Muscle of arm (tissue), 12 donors: ENCODE measurements around the gene GMDS. TPM values are rescaled to one million over a fixed set of nuclear protein-coding genes. Genes with fewer than 3 reads are reported as not detected.
A peak's percentile ranks its signal among the peaks of the same experiment; 100 is the strongest.

ENCODE experiments used
- DNase-seq: peaks from one replicate; pipeline ENCODE4 v3.0.0-alpha.2; 2013
- polyA plus RNA-seq, 12 donors: library from polyadenylated mRNA; unstranded; fragments of 120-200 nt; gene quantifications; one replicate each; pipeline ENCODE4 v1.2.1, GENCODE V29; 2013; ENCODE audit not compliant: insufficient read length in 12 of 12

The GMDS gene
- polyA plus RNA-seq, 12 donors: 8.6 to 22.6 (median 10.5) TPM; not detected in 1

DNA sequence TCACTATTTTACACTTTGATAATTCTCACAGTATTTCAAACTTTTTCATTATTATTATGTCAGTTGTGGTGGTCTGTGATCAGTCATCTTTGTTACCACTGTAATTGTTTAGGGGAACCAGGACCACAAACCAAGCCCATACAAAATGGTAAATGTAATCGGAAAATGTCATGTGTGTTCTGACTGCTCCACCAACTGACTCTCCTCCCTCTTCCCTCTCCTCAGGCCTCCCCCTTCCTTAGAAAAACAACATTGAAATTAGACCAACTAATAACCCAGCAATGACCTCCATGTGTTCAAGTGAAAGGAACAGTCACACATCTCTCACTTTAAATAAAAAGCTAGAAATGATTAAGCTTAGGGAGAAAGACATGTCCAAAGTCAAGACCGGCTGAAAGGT, 63.8 kb downstream of the GMDS start:
- DNase-seq: no peak

DNA sequence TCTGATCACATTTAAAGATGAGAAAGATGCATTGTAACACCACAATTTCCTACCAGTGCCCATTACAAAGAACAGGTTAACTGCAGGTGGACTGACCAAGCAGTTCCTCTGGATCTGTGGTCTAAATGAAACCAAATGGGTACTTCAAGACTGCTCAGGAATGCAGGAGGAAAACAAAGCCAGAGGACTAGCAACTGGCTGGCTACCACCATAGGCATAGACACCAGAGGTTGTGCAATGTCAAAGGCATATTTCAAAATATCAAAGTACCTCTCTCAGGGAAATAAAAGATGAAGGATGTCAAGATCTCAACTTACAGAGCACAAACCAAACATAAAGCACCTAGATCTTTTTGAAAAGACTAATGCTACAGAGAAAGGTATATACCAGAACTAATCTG, 65.5 kb downstream of the GMDS start:
- no peak for DNase-seq

DNA sequence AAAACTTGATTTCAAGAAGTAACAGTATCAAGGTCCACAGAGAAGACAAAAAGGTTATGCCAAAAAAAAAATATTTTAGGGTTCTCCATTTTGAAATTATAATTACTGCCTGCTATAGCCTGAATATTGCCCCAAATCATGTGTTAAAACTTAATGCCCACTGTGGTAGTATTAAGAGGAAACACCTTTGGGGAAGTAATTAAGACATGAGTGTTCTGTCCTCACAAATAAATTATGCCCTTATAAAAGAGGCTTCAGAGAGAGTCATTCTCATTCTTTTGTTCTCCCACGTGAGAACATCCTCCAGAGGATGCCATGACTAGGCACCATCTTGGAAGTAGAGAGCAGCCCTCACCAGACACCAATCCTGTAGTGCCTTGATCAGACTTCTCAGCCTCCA, 66.2 kb downstream of the GMDS start:
- no peak for DNase-seq

DNA sequence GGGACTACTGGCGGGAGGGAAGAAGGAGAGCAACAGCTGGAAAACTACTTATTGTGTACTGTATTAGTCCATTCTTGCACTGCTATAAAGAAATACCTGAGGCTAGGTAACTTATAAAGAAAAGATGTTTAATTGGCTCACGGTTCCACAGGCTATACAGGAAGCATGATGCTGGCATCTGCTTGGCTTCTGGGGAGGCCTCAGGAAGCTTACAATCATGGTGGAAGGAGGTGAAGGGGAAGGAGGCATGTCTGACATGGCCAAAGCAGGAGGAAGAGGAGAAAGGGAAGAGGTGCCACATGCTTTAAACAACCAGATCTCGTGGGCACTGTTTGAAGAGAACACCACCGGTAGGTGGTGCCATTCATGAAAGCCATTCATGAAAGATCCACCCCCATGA, 67.3 kb downstream of the GMDS start:
- no peak for DNase-seq

DNA sequence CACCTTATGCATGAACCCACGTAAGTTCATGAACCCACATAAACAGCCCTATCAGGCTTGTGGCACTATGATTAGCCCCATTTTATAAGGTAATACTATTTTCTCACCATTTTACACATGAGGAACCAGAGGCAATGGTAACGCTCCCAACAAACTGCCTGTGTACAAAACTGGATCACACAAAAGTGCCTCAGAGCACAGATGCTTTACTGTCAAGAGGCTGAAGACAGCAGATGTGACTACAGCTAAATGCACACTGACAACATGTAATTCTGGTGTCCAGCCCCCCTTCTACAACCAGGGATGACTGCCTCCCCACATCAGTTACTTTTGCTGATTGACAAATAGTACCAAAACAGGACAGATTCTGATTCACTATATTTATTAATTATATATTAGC, 69.6 kb downstream of the GMDS start:
- no peak for DNase-seq

DNA sequence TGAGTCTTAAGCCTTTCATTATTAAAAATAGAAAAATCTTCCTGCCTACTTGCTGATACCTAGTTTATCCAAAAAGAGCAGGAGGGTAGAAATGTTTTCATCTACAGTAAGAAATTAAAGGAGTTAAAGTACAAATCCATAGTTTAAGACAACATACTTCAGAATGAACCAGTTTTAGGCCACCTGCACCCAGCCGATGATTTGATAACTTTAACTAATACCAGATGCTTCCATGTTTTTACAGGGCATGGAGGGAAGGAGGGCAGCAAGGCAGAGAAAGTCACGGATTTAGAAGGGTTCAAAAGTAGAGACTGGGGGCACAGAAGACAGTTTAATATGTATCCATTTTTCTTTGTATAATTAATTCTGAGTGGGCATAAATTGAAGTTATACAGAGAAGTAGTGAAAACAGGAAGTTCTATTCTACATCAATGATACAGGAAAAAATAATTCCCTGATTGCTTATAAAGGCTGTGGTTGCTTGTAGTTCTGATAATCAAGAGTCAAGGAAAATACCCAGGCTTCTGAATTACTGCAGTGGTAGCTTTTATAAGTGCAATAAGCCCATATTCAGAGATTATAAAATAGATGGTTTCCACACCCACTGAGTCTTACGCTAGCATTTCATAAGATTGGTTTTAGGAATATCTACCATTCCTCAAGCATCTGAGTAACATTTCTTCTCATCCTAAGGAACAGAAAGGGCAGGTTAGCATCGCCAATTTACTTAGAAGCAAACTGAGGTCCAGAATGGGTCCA, 72.0 kb downstream of the GMDS start:
- DNase-seq: no peak

DNA sequence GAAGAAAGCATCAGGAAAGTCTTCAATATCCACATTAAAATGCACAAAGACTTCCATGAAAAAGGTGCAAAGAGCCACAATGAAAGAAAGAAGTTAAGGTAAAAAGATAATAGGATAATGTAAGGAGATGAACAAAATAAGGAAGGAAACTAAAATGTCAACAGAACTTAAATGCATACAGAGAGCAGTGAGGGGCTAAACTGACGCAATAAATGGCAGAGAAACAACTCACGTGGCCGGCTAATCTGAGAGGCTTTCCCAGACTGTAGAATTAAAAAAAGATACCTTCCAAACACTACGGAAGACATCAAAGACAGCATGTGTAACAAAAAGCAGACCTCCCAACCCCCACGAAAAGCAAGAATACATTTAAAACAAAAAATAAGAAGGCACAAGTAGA, 73.7 kb downstream of the GMDS start:
- peak; percentile 37 for DNase-seq

DNA sequence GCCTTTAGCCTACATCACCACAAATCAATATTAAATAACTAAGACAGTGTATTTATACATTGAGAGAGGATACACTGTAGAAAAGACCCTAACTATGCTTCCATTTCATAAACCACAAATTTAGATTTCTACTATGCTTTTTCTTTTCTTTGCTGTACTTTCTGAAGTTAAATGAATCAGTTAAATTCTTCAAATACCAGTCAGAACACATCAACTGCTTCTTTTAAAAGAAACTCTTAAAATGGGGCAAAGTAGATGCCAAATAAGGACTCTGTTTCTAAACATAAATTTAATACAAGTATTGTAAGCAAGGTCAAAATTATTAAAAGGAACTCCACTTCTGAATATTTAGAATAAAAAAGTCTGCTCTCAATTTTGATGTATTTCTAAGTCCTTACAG, 76.9 kb downstream of the GMDS start:
- no peak for DNase-seq

DNA sequence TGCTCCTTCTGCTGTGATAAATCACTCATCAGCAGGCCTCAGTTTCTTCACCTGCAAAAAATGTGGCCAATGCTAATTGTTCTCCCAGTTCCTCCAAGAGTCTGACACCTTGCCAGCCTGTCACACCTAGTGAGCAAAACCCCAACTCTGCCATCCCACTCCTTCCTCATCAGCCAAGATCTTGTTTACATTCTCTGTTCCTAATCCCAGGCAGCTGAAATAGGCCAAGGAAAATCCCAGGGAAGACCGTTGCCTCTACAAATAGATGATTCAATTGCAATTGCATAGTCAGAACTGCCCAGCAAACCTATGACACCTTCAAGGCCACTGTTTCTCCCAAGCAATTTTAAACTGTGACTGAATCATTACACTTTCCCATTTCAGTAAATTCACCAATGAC, 78.7 kb downstream of the GMDS start:
- DNase-seq: no peak

DNA sequence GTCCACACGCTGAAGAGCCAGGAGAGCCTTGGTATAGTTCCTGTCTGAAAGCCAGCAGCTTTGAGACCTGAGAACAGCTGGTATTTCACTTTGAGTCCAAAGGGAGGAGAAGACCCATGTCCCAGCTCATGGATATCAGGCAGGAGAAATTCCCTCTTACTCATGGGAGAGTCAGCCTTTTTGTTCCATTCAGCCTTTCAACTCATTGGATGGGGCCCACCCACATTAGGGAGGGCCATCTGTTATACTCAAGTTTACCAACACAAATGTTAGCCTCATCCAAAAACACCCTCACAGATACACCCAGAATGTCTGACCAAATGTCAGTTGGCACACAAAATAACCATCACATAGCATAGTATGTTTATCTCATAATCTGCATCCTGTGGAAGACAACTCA, 80.1 kb downstream of the GMDS start:
- no peak for DNase-seq

DNA sequence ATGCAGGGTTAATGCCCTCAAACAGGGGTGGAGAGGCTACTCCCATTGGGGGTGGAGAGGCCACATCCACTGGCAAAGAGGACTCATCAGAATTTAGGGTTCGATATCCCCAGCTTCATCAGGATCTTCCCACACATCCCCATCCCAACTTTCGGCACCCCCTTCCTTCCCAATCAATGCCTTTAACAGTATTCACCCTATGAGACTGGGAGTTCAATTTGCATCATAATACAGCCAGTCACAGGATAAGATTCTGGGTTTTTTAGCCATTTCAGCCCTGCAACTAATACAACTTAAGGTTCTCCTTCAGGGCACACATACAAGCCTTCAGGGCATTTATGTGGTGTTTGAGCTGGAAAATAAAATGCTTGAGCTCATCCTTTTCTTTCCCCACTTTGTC, 80.9 kb downstream of the GMDS start:
- DNase-seq: no peak

DNA sequence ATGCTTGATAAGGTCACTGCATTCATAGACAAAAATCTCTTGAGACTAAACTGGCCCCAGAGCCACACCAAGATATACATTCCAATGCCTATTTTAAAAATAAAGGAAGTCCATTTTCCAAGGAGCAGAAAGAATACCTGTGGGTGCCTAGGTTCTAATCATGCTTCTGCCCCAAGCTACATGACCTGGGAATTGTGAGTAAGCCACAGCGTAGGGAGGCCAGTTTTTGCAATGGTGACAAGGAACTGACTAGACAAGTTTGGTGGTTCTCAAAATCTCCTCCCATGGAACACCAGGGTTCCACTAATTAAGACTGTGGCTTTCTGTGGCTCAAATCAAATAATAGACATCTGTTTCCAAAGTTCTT, 83.3 kb downstream of the GMDS start:
- DNase-seq: no peak

DNA sequence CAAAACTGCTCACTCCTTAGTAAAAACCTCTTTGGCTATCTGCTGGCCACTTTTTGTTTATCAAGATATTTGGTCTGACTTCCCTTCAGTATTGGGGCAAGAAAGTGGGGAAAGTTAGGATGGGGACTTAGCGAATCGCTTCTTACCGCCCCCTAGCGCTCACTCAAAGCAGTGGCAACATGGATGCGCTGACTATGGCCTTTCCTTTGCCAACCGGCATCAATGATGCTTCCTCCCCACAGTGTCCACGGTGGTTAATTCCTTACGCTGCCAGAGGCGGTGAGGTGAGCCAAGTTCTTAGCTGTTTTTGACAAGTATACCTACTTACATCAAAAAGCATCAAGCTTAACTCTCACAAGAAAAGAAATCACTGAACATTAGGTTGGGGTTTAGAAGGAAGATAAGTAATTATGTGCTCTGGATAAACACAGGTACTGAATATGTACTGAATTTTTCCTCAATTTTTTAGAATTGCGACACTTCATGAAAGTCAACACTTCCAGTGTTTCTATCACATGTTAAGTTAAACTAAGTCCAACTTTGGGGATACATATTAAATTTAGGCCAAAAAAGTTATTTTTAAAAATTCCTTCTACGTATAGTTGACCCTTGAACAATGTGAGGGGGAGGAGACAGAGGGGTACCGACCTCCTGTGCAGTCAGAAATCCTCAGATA, 86.7 kb downstream of the GMDS start:
- no peak for DNase-seq

DNA sequence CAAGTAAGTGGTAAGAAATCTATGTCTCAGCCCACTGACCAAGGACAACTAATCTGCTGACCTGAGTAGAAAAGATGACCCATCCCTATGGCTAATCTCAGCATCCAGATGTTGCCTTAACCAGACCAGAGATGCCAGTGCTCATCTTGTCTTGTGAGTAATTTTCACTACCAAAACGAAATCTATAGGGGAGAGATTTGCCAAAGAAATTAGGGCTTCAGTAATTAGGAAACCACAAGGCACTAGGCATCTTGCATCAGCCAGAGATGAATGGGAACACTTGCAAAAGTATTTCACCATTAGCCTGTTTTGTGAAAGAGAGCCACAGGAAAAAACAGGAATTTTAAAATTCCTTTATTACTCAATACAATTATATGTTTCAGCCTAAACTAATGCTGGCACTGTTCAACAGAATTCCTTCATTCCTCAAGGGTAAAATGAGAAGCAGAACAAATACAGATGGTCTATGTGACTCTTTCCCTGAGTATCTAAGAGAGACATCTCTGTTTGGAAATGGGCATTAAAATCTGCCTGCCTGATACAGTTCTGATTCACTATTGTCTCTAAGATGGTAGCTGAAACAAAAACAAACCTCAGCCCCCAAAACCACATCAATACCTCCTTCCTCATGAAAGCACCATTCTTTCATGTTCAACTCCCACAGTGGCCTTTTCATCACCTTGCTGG, 87.8 kb downstream of the GMDS start:
- no peak for DNase-seq

DNA sequence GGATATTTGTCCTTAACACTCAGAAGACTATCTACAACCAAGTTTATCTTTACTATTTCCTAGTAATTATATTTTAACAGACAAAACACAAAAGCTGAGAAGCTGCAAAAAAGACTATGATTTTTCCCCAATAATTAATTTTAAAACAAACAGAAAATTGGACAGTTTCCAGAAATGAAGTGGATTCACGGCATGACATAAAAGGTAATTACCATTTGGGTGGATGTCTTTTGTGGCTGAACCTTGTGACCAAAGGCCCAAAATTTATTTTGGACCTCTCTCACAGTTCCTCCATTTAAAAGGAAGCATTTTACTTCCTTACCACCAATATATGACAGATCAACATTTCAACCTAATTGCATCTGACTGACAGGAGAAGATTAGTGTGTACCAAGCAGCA, 90.2 kb downstream of the GMDS start:
- no peak for DNase-seq

DNA sequence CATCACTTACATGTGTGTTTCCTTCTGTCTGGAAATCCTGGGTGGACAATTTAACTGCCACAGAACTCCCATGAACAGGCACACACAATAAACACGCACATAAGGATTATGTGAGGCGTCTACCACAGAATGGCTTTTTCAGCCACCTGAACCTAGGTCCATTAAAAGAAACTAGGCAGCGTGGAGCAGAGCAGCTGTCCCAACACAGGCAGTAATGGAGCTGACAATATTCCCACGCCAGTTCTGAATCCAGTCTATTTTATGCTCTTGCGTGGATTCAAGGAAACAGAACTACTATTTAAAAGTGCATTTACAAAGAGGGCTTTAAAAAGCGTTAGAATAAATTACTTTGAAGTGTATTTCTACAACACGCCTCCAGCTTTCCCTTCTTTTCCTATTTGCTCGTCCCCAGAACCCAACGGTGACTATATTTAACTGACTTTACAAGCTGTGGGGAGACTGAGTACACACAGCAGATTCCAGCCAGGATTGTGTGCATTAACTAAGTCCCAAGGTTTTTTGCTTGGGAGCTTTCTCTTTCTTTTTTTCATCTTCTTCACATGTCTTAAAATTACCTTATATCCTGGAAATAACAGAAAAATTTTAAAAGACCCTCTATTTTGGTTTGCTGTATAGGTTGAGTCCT, 95.9 kb downstream of the GMDS start:
- DNase-seq: no peak

DNA sequence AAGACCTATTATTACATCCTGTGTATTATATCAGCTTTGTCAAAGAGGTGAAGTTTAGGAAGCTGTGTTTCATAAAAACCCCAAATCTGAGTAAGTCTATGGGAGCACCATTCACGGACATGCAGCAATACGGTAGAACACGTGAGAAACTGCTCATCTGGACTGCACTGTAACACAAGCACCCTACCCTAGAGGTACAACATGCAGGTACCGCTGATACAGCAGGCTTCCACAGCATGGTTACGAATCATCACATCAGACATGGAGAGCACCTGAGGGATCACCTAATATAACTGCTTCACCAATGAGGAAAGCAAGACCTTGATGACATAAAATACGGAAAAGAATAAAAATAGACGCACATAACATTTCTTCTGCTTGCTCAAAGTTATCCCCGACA, 96.7 kb downstream of the GMDS start:
- DNase-seq: no peak

DNA sequence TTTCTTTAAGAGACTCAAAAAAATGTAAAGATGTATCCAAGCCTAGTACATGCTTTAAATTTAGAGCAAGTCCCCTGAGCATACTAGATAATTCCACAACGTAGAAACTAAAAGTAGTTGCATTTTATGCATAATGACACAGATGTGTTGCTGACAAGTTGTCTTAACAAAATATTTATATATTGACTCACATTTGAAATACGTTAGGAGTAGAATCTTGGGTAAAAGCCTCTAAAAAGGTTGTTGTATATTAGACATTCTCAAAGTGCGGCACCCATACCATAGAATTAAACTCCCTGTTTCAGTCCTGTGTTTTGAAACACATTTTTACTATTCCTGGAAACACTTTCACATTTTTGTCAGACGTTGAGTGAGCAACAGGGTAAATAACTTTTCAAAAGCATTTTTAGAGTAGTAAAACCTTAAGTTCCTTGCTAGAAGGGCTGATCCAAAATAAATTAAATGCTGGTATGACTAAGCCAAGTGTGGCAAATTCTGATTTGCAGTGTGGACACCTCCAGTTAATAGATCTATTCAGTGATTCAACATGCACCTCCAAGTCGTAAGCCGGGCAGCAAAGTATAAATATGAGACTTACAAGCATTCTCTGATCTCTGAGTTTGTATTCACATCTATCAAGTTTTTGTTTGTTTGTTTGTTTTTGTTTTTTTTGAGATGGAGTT, 97.5 kb downstream of the GMDS start:
- peak; percentile 33 for DNase-seq

DNA sequence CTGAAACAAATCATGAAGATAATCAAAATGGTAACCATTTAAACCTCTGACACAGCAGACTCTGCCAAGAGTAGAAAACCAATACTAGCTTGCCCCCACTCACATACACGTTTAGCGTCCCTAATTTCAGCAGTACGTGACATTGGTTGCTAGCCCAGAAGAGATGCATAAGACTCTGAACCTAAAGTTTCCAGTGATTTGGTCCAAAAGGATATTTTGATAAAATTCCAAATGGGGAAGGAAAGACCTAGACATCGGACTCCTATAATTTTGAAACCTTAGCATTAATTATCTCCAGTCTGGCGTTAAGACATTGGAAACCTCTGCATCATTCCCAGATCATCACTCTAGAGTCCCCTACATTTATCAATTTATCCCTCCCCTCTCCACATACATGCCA, 98.1 kb downstream of the GMDS start:
- peak; percentile 19 for DNase-seq

DNA sequence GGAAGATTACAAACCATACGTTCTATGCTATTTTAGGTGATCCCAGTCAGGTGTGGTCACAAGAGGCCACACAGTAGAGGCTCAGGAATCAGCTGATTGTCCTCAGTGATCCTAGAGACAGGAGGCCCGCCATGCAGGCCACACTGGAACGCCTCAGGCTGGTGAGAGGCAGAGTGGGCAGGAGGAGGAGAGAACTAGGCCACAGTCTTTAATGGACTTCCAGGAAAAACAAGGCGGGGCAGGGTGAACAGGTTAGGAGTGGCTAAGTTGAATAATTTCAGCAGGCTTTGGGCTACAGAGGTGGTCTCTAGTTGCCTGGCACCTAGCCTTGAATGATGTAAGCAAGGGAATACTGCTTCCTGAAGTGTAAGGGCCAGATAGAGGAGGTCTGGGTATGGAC, 101.2 kb downstream of the GMDS start:
- no peak for DNase-seq

DNA sequence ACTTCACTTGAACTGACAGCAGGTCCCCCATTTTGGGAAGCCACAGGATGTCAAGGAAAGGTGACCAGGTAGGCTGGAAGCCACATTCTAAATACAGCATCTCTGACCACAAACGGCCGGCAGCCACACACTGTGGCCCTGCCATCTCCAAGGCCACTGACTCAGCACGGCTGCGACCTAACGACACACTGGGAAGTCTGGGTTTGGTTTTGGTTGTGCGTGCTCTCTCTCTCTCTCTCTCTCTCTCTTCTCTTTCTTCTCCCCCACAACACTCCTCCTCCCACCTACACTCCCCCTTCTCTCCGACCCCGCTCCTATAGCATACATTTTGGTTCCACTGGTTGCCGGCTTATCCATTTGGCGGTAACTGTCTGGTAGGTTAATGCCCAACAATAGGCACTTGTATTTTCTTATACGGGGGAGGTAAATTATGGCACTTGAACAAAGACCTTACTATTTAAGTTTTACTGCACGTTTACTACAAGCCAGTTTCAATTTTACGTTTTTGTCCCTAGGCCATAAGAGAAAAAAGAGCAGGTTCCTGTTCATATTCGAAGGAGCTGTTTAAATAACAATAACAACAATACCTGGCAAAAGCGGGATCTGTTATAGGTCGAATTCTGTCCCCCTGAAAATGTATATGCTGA, 103.6 kb downstream of the GMDS start:
- DNase-seq: no peak
